DND-41 (cell line): ENCODE results near the gene NSD1.
"Not testable (repeated sequence)": the region's sequence is repeated elsewhere in the genome, so short reads cannot be mapped to it uniquely, and the experiment has no call there.

Experiments
- ATAC-seq: fragments of 200-7000 bp; cut with Tn5 transposase; 3 replicates; pipeline ENCODE4 v1.9.1; 2021; ENCODE audit warnings: low read depth; ENCODE audit not compliant: insufficient read depth
- DNase-seq: peaks from one replicate; pipeline ENCODE4 v3.0.0-alpha.2; 2020
- H2AFZ ChIP-seq: 2 replicates; pipeline ENCODE4 v1.6.0; 2012; ENCODE audit warnings: low read depth, low read length
- H3K27ac ChIP-seq: 2 replicates; pipeline ENCODE4 v1.5.1; 2012; ENCODE audit warnings: low read length, inconsistent platforms
- H3K27me3 ChIP-seq: fragments of 200-600 bp; sonication (generic); 2 replicates; pipeline ENCODE4 v1.6.0; 2012; ENCODE audit warnings: low read length, mild to moderate bottlenecking, inconsistent platforms; ENCODE audit not compliant: insufficient read depth, poor library complexity
- H3K36me3 ChIP-seq: 2 replicates; pipeline ENCODE4 v1.5.1; 2012; ENCODE audit warnings: low read length, inconsistent platforms; ENCODE audit not compliant: insufficient read depth
- H3K4me1 ChIP-seq: 2 replicates; pipeline ENCODE4 v1.5.1; 2012; ENCODE audit warnings: mild to moderate bottlenecking, low read length; ENCODE audit not compliant: insufficient read depth
- H3K4me2 ChIP-seq: 2 replicates; pipeline ENCODE4 v1.6.0; 2012; ENCODE audit warnings: mild to moderate bottlenecking, moderate library complexity, low read length, inconsistent platforms; ENCODE audit not compliant: insufficient read depth
- H3K4me3 ChIP-seq, 2 experiments: fragments of 200-600 bp in 1 of 2; shearing (Covaris generic) in 1 of 2; 2 replicates each; pipeline ENCODE4 v1.5.1; 2012 to 2016; ENCODE audit warnings: inconsistent platforms in 2 of 2, low read length in 2 of 2, mild to moderate bottlenecking in 2 of 2, low read depth in 1 of 2, moderate library complexity in 1 of 2
- H3K79me2 ChIP-seq: 2 replicates; pipeline ENCODE4 v1.6.0; 2012; ENCODE audit warnings: low read length, inconsistent platforms; ENCODE audit not compliant: insufficient read depth
- H3K9ac ChIP-seq: 2 replicates; pipeline ENCODE4 v1.6.0; 2012; ENCODE audit warnings: low read depth, mild to moderate bottlenecking, inconsistent platforms, low read length, moderate library complexity
- H3K9me3 ChIP-seq: 2 replicates; pipeline ENCODE4 v1.5.1; 2012; ENCODE audit warnings: low read length, moderate library complexity, mild to moderate bottlenecking, inconsistent platforms; ENCODE audit not compliant: insufficient read depth, severe bottlenecking
- H4K20me1 ChIP-seq: 2 replicates; pipeline ENCODE4 v1.6.0; 2012; ENCODE audit warnings: low read length; ENCODE audit not compliant: insufficient read depth
- CTCF ChIP-seq: IDR thresholded peaks from 2 replicates; pipeline ENCODE4 v1.5.1; 2012; ENCODE audit warnings: borderline replicate concordance, low read length, moderate library complexity, mild to moderate bottlenecking; ENCODE audit not compliant: poor library complexity, severe bottlenecking; ENCODE audit errors: extremely low read depth
- EZH2 ChIP-seq: IDR thresholded peaks from 3 replicates; pipeline ENCODE4 v1.6.1; 2012; ENCODE audit warnings: borderline replicate concordance, low read depth, mild to moderate bottlenecking, moderate library complexity, low read length, inconsistent platforms; ENCODE audit not compliant: severe bottlenecking

Gene NSD1

DNA sequence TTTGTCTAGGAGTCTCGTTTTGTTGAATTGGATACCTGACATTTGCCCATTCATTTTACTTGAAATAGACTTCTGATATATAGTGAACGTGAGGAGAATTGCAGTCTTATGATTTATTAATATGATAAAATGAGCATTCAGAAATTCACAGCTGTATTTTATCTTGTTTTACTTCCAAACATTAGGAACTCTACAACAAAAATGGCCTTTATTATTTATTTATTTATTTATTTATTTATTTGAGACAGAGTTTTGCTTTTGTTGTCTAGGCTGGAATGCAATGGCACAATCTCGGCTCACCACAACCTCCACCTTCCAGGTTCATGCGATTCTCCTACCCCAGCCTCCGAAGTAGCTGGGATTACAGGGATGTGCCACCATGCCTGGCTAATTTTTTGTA lies 108.7 kb downstream of the NSD1 start:
- Histone ChIP-seq H3K27me3 (no peaks in the 10 kb centered on the region), H3K4me1 (no peaks in the 10 kb centered on the region), H4K20me1 (0 out of 2 replicates have a peak, but pooled peaks cover 5% of the 10 kb centered on the region), H3K4me3 (no peak overlapping the region), H3K9me3 (no peaks in the 10 kb centered on the region), H3K4me2 (no peak overlapping the region), H3K9ac (no peak overlapping the region), H3K79me2 (no peaks in the 10 kb centered on the region), H3K36me3 (peaks cover 82% of the 10 kb centered on the region), H2AFZ (no peak overlapping the region), H3K27ac (no peak overlapping the region)
- no peak for ATAC-seq
- no peak for DNase-seq
- TF ChIP-seq CTCF (no peak), EZH2 (no peak)

DNA sequence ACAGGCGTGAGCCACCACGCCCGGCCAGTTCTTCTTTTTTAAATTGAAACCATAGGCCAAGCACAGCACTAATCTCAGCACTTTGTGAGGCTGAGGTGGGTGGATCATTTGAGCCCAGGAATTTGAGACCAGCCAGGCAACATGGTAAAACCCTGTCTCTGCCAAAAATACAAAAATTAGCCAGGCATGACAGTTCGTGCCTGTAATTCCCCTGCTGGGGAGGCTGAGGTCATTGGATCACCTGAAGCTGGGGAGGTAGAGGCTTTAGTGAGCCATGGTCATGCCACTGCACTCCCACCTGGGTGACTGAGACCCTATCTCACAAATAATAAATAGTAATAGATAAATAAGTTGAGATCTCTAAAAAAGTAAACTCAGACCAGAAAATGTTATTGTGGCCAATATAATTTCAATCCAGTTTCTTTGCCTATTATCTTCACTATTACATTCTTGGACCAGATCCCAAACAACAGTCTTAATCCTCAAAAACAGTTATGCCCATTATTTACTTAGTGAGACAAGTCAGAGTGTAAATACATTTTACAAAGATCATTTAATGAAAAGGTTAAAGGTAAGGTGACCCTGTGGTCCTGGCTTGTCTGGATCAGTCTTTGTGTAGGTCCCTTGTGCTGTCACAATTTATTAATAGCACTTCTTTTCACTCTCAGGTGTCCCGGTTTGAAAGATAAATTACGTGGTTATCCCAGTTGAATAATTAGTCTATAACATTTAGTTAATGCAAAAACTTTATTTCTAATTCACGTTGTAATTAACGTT lies 116.4 kb downstream of the NSD1 start:
- H2AFZ ChIP-seq, result no peak overlapping the region
- H3K4me2 ChIP-seq, result no peak overlapping the region
- H3K9ac ChIP-seq, result no peak overlapping the region
- peaks cover 90% of the 10 kb centered on the region for H3K36me3 ChIP-seq
- no peaks in the 10 kb centered on the region for H3K27me3 ChIP-seq
- H3K4me3 ChIP-seq, result no peak overlapping the region
- no peak overlapping the region for H3K27ac ChIP-seq
- H3K4me1 ChIP-seq, result no peaks in the 10 kb centered on the region
- ATAC-seq, result no peak
- no peaks in the 10 kb centered on the region for H3K9me3 ChIP-seq
- H4K20me1 ChIP-seq, result no peaks in the 10 kb centered on the region; the same call in 1 of the 2 replicates
- TF ChIP-seq EZH2 (no peak), CTCF (no peak)
- no peak for DNase-seq
- H3K79me2 ChIP-seq, result no peaks in the 10 kb centered on the region

- Histone ChIP-seq H3K79me2 (no peaks in the 10 kb centered on the region), H3K9me3 (no peaks in the 10 kb centered on the region), H3K27ac (no peak overlapping the region), H2AFZ (no peak overlapping the region), H4K20me1 (no peaks in the 10 kb centered on the region; the same call in 1 of the 2 replicates), H3K4me1 (no peaks in the 10 kb centered on the region), H3K4me2 (no peak overlapping the region), H3K4me3 (no peak overlapping the region), H3K36me3 (peaks cover 87% of the 10 kb centered on the region), H3K27me3 (no peaks in the 10 kb centered on the region), H3K9ac (no peak overlapping the region)
- no peak for ATAC-seq
- DNase-seq, result no peak
- no peak for TF ChIP-seq EZH2
- TF ChIP-seq CTCF, result no peak
Observed at GRCh38 chr5:177253252-177253651, 119.7 kb downstream of the NSD1 start.

- H3K79me2 ChIP-seq, result no peaks in the 10 kb centered on the region
- no peaks in the 10 kb centered on the region for H3K4me1 ChIP-seq
- ATAC-seq (no peak), DNase-seq (no peak)
- H3K27me3 ChIP-seq, result no peaks in the 10 kb centered on the region
- H3K27ac ChIP-seq, result no peak overlapping the region
- no peak overlapping the region for H3K4me2 ChIP-seq
- H2AFZ ChIP-seq, result no peak overlapping the region
- no peaks in the 10 kb centered on the region for H3K9me3 ChIP-seq
- peaks cover 91% of the 10 kb centered on the region for H3K36me3 ChIP-seq
- H3K9ac ChIP-seq, result no peak overlapping the region
- TF ChIP-seq EZH2 (no peak), CTCF (no peak)
- H3K4me3 ChIP-seq, result no peak overlapping the region
- H4K20me1 ChIP-seq, result no peaks in the 10 kb centered on the region; the same call in 1 of the 2 replicates
Observed at GRCh38 chr5:177256296-177256695, 122.7 kb downstream of the NSD1 start.

DNA sequence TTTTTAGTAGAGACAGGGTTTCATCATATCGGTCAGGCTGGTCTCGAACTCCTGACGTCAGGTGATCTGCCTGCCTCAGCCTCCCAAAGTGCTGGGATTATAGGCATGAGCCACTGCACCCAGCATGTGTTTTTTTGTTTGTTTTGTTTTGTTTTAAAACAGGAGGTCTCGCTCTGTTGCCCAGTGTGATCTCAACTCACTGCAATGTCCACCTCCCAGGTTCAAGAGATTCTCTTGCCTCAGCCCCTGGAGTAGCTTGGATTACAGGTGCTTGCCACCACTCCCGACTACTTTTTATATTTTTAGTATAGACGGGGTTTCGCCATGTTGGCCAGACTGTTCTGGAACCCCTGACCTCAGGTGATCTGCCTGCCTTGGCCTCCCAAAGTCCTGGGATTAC lies 125.1 kb downstream of the NSD1 start:
- not testable (repeated sequence) for H3K9me3 ChIP-seq, ATAC-seq, H3K9ac ChIP-seq, H2AFZ ChIP-seq, DNase-seq, H3K4me2 ChIP-seq, H3K4me1 ChIP-seq, H3K27ac ChIP-seq, H3K4me3 ChIP-seq, H4K20me1 ChIP-seq, H3K79me2 ChIP-seq, H3K27me3 ChIP-seq
- peaks cover 91% of the 10 kb centered on the region for H3K36me3 ChIP-seq
